T1000 (cell line): ENCODE results near the gene GRIN2C.

Source experiments
- DNase-seq: peaks from one replicate; lab custom pipeline; 2025; ENCODE audit warnings: mixed read lengths; lab: John Stamatoyannopoulos, UW

The GRIN2C gene

DNA sequence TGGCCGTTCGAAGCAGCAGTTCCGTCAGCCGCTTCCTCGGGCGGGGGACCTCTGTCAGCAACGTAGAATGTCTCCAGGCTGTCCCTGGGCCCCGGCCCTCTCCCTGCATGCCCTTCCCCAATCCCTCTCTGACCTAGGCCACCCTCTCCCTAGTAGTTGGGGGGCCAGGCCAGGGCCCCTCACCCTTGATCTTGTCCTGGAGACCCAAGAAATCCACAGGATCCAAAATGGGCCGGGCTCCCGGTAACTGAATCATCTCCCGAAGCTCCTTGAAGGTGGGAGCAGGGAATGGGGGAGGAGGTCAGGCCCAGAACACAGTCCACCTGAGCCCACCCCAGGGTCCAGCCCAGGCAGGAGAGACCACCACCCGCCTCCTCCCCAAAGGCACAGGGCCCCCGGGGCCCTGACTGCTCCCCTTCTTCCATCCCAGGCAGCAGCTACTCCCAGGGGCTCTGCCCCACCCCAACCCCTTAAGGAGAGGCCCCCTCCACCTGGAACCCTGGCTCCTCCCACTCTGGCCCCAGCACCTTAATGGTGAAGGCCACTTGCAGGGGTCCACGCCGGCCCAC, 4.7 kb upstream of the GRIN2C start:
- DNase-seq, result no peak

DNA sequence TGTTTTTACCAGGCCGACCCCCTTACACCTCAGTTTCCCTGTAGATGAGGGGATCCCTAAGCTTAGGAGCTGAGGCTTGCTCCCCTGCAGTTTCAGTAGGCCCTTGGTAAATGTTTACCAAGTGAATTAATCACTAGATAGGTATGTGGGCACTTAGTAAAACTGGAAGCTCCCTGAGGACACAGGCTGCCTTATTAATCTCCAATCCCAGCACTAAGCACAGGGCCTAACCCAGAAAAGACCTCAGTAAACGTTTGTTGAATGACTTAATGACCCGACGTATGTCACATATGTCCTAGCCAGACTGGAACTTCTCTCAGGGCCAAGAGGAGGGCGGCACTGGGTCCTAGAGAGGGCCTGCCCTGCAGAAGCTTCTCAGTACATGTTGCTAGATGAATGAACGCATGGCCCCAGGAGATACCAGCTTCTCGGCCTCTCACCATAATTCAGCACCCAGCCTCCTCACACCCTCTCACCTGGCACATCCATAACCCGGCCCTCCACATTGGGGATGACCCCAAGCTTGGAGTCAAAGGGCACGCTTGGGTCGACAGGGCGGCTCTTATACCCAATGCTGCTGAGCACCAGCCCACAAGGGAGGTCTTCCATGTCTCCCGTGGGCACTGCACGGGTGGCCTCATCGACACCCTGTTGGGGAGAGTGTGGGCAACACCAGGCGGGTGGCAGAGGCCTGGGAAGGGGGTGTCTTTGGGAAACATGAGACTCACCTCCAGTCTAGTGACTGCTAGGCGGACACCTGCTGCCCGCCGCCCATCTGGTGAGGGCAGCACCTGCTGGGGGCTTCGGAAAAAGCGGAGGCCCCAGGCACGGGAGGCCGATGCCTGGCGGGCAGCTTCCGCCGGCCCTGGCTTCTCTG, 4.0 kb upstream of the GRIN2C start:
- DNase-seq, result no peak

DNA sequence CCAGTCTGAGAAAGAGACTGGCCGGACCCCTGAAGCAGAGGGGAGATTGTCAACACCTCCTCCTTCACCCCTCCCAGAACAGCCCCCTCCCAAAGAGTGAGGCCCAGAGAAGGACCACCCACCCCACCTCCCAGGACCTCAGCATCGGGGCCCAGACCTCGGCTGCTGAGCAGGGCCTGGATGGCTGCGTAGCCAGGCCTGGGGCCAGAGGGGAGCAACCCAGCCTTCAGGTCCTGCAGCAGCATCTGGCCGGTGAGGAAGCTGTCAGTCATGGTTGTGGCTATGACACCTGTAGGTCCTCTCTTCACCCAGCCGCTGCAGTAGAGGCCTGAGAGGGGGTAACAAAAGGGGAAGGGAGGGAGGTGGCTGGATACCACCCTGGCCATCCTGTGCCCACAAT, 3.2 kb upstream of the GRIN2C start:
- no peak for DNase-seq

DNA sequence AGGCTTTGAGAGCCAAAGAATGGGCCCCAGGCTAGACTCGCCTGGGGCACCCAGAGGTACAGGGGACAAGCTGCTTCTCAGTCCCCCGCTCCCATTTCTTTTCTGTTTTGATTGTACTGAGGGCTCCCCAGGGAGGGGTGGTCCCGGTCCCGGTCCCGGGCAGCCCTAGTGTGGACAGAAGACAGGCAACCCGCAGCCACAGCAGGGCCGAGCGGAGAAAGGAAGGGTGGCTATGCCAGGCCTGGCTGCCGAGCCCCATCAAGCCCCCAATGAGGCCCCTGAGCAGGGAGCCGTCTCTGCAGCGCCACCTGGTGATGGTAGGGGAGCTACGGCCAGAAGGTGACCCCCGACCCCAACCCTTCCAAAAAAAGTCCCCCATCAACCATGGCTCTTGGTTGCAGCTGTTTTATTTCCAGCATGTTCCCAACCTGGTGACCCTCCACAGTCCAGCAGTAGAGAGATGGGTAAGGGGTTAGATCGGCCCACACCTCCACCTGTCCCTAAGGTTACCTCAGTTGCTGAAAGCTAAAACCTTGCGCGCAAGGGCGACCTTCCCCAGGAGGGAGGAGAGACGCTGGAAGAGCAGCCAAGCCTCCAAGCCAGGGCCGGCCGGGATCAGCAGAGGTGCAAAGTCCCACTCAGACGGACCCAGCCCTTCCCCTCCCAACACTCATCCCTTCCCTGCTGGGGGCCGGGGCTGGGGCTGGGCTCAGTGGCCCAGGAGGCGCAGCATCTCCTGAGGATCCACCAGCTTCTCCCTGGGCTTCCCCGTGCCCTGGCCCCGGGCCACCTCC, 2.6 kb upstream of the GRIN2C start:
- DNase-seq, result no peak

DNA sequence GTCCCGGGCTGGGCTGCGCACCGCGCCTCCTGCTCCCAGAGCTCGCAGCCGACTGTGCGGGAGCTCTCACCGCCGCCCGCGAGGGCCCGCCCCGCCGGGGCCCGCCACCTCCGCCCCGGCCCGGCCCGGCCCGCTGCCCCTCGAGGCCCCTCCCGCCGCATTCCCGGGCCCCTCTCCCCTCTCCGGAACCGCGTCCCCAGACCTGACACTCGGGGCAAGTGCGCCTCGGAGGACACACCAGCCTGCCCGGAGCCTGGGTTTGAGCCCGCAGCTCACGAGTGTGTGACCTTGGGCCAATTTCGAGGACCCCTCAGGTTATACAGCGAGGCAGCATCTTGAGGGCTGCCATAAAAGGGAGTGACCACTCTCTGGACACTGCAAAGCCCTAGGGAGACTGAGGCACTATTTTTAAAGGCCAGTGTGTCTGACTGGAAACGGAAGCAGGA, 2.0 kb upstream of the GRIN2C start:
- DNase-seq, result no peak

DNA sequence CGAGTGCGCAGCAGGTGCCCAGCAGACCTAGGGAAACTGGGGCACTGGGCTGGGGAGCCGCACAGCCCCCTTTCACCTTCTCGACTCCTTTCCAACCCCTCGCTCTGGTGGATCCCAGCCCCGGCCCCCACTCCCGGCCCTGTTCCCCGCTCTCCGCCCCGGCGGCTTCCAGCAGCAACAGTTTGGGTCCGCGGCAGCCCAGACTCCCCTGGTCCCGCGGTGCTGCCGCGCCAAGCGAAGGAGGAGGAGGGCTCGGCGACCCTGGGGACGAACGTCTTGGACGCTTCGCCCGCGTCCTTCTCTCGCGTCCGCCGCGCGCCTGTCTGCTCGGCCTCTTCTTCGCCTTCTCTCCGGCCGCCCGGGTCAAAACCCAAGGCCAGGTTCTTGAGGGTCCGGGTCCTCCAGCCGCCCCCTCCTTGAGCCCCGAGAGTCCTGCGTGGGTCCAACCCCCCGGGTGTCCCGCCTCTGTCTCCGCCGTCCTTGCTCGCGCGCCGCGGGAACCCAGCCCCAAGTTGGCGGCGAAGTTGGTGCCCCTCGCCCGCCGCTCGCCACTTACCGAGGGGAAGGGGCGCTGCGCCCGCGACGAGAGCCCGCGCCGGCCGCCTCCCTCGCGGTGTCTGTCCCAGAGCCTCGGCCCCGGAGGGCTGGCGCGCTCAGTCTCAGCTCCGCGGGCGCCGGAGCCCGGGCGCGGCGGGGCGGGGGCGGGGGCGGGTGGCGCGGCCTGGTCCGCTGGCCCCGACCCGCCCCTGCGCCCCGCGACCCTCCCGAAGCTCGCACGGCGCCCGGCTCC, 1.4 kb upstream of the GRIN2C start:
- no peak for DNase-seq

DNA sequence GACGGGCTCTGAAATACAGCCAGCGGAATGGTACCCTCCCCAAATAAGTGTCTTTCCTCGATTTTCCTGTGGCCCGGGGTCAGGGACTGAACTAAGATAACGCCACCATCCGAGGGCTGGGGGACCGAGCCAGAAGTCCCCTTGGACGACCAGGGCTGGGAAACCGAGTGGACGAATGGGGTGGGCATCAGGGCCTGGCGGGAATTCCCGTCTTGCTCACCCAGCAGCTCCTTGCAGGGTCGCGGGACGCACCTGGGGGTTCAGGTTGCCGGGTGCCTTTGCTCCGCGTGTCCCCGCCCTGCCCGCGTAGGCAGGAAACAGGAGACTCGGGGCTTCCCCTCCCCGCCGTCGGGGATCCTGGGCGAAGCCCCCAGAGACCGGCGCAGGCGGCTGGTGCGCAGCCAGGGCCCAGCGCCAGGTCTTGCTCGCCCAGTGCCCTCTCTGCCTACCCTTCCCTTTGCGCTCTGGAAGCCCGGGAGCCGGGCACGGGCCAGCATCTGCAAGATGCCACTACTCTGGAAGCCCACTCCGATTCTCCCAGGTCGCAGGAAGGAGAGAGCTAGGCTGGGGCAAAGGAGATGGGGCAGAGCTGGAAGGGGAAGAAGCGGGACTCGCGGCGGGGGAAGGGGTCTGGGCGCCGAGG, 665 bp upstream of the GRIN2C start:
- no peak for DNase-seq

DNA sequence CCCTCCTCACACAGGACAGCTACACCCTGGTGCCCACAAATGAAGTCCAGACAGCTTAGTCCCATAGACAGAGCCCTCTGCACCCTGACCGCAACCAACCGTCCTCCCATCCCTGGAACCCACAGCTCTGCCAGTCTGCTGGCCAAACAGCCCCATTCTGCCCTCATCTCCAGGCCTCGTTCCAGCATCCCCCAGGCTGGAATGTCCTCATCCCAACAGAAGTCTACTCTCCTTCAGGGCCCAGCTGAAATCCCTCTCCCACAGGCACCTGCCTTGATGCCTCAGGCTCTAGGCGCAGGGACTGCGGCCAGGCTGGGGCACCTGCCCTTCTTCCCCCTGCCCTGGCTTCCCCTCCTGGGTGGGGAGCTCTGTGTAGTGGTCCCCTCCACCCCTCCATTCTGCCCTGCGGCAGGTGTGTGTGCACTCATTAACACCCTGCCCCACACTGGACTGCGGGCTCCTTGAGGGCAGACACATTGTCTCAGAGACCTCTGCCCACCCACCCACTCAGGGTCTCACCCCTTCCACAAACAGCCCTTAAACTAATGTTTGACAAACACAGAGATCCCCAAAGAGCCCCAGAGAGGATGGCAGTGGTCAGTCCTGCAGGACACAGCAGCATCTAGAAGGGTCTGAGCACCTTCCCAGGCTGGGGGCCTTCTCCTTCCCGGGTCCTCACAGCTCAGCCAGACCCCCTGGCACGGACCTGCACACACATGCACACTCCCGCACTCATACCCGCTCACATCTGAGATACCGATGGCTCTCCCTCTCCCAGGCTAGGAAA, 820 bp downstream of the GRIN2C start:
- DNase-seq, result no peak

DNA sequence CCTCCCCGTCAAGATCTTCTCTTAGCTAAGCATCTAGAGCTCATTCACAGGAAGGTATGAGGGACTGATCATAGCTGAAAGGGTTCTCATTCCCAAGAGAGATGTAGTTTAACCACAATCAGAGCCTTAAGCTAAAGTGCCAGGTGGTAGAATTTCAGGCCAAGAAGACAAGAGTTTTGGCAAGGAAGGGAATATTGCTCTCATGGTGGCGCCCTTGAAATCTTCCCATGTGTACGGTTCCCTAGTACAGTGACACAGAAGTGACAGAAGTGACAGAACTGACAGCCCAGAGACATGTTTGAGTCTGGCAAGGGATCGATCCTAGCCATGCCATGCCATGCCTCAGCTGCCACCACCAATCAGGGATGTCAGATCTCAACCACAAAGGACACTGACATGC, 2.5 kb downstream of the GRIN2C start:
- DNase-seq, result no peak

DNA sequence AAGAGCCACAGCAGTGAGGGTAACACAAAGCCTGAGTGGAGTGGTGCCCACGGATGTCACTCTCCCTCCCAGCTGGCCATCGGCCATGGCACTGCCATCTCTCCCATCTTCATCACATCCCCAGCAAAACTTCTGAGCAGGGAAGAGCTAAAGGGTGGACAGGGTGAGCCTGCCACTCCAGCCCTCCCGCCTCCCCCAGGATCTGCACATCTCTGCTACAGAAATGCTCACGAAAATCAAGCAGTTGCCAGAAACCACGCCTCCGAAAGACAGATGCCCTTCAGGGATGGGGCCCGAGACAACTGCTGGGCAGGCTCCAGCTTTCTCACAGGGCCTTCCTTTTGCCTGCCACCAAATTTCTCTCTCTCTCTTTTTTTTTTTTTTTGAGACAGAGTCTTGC, 3.6 kb downstream of the GRIN2C start:
- no peak for DNase-seq

DNA sequence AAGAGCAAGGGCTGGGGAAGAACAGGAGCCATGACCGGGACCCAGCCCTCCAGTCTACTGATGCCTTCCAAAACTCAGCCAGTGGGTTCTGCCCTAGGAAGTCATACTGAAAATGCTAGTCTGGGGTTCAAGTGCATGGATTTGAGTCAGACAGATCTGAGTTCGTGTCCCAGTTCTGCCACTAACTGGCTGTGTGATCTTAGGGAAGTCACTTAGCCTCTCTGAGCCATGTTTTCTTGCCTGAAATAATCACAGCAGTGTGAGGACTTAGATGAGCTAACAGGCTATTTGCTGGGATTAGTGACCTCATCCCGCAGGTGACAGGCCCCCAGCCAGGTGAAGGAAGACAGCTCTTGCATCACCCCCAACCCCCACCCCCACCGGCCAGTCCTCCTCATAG, 4.4 kb downstream of the GRIN2C start:
- DNase-seq, result no peak

DNA sequence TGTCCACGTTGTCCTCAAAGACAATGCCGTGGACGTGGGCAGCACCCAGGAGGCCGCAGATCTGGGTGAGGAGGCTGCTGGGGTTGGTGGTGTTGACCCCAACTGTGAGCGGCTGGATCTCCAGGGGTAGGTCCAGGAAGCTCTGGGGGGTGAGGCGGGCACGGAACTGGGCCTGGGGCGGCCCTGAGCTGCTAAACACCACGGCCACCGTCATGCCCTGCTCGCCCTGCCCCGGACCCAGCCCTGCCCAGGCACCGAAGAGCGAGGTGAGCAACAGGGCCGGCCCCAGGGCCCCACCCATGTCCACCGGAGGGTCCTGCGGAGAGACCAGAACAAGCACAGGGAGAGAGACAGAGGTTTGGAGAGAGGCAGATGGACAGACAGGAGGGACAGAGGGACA, 4.9 kb downstream of the GRIN2C start:
- no peak for DNase-seq

DNA sequence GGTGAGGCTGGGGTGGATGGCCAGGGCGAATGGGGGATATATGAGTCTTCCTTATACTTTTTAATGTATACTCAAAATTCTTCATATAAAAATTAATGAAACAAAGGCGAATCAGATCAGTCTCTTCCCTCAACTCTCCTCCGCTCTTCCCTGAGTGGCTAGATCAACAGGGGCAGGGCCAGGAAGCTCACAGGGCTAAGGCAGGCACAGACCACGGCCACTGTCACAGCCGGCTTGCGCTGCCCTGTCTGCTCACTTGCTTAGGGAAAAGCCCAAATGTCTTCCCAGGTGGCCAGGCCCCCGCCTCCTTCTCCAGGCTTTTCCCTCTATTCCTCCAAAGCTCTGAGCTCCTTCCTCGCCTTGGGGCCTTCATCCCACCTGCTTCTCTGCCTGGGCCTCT, 6.0 kb downstream of the GRIN2C start:
- DNase-seq, result no peak

DNA sequence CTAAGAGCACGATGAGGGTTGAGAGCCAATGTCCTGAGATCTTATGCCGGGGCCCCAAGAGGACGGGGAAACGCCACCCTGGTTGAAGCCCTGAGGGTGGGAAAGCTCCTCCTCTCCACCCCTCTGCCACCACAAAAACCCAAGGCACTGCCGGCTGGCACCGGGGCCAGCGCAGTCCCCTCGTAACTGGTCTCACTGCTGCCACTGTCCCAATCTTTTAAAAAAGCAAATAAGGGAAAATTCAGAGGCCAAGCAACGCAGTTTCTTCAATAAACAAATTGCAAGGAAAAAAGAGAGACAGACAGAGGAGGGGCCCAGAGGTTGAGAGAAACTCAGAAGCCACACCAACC, 6.7 kb downstream of the GRIN2C start:
- DNase-seq, result no peak

DNA sequence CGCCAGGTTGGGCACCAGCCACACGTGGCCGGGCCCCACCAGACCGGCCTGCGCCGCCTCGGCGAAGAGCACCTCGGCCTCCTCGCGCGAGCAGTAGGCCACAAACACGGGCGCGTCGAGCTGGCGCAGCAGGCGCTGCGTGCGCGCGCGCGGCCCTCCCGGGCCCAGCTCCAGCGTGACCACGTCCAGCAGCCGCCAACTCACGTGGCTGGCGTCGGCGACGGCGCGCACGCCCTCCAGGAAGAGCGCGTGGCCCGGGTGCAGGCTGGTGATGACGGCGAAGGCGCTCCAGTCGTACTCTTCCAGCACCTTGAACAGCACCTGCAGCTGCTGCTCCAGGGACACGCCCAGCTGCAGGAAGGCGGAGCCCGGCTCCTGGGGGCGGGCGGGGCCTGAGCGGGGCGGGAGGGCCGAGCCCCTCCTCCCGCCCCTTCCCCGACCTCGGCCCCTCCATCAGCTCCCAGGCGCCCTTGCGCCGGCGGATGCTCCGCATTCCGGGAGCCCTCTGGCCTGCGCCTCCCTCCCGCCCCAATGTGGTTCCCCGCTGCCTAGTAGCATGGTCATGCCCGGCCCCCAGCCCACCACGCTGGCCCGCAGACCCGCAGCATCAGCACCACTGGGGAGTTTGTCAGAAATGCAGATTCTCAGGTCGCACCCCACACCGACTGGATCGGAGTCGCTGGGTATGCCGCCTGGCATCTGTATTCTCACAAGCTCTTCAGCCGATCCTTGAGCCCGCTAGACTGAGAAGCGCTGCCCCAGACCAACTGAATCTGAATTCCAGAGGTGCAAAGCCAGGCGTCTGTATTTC, 7.2 kb downstream of the GRIN2C start:
- no peak for DNase-seq

DNA sequence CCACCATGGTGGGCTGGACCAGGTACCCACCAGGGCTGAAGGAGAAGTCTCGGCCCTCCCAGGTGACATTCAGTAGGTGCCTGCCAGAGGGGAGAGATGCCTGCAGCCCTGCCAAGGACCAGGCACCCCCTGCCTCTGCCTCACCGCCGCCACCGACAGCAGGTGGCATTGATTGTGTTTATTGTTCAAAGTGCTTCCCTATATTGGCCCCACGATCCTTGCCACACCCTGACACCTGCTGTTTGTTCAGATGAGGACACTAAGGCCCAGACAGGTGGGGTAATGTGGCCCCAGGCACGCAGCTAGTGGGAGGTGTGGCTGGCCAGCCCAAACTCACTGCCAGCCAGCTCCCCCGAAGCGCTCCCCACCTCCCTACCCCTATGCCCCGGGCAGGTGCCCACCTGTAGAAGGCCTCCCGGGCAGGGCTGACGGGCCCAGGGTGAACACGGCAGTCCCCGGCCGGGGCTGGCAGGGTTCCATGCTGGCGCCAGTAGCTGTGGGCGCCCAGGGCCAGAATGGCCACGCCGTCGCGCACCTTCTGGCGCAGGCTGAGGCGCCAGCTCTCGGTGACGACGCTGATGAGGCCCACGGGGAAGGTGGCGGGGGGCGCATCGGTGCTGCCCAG, 8.0 kb downstream of the GRIN2C start:
- DNase-seq, result no peak

DNA sequence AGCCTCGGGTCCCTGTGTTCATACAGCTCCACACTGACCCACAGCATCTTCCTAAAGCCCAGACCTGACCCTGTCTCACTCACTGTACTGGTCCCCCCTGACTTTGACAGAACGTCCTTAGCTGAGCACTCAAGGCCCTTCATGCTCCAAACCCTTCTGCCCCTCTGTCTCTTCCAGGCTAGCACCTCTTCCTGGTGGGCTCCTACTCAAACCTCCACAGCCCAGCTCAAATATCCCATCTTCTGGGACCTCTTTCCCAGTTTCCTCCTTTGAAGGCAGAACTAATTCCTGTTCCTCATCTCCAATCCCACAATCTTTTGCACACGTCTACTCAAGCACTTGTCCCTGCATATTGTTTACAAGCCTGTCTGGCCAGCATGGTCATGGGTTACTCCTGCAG, 8.8 kb downstream of the GRIN2C start:
- no peak for DNase-seq

DNA sequence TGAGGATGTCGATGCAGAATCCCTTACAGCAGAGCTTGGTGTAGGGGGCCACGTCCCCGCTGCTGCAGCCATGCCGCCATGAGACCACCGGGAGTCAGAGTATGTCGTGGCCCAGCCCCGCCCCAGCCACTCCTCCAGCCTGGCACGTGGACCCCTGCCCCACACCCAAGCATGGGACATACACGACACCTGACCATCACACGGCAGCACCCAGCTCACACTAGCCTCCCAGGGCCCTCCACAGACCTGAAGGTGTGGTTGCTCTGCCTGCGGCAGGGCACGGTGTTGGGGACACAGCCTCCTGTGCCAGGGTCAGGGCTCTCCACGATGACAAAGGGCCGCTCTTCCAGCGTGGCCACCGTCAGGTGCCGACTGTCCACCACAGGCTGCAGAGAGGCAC, 9.4 kb downstream of the GRIN2C start:
- no peak for DNase-seq

DNA sequence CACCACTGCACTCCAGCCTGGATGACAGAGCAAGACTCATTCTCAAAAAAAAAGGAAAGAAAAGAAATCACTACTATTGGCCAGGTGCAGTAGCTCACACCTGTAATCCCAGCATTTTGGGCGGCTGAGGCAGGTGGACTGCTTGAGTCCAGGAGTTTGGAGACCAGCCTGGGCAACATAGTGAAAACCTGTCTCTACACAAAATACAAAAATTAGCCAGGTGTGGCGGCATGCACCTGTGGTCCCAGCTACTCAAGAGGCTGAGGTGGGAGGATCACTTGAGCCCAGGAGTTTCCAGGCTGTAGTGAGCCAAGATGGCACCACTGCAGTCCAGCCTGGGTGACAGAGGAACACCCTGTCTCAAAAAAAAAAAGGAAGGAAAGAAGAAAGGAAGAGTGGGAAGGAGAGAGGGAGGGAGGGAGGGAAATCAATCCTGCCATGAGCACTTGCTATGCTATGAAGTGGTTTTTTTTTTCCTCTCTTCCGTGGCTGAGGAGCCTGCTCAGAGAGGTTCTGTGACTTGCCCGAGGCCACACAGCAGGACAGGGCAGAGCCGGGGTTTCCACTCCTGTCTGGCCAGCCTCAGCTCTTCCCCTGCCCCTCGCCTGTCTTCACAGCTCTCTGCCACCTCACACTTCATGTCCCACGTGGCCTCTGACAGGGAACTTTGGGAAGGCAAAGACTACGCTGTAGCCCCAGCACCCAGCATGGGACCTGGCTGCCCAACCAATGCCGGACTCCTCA, 10.9 kb downstream of the GRIN2C start:
- no peak for DNase-seq
